K562 (cell line): Measurements from ENCODE around the gene IFI16. TPM values are rescaled to one million over a fixed set of nuclear protein-coding genes. Genes with fewer than 3 reads are reported as not detected.

Experiments used
- CEBPZ ChIP-seq: fragments of 150-350 bp; IDR thresholded peaks from 2 replicates; pipeline ENCODE4 v1.6.1; 2014; ENCODE audit warnings: low read depth, mild to moderate bottlenecking, low read length, borderline replicate concordance
- CSDE1 ChIP-seq, 2 experiments: fragments of 450-650 bp; IDR thresholded peaks; 2 replicates each; pipeline ENCODE4 v1.6.1; 2016; ENCODE audit warnings: mild to moderate bottlenecking in 1 of 2
- EHMT2 ChIP-seq: fragments of 450-650 bp; IDR thresholded peaks from 2 replicates; pipeline ENCODE4 v1.6.1; 2018; ENCODE audit warnings: antibody characterized with exemption
- ETV1 ChIP-seq: fragments of 450-650 bp; conservative IDR thresholded peaks from 2 replicates; pipeline ENCODE4 v1.6.1; 2016; ENCODE audit warnings: missing genetic modification characterization, control low read depth, low read depth, missing compliant biosample characterization
- FOSL1 ChIP-seq: fragments of 200-800 bp; sonication (Bioruptor generic); conservative IDR thresholded peaks from 2 replicates; pipeline ENCODE4 v1.6.1; 2016; ENCODE audit warnings: missing genetic modification characterization, missing compliant biosample characterization
- HDAC1 ChIP-seq, 2 experiments: fragments of 450-650 bp; IDR thresholded peaks; 2 replicates each; pipeline ENCODE4 v1.6.1; 2016 to 2017; ENCODE audit warnings: inconsistent platforms in 1 of 2, mild to moderate bottlenecking in 1 of 2, moderate library complexity in 1 of 2
- NFRKB ChIP-seq: fragments of 450-650 bp; IDR thresholded peaks from 2 replicates; pipeline ENCODE4 v1.6.1; 2016; ENCODE audit warnings: low read depth
- POLR3A ChIP-seq: IDR thresholded peaks from 2 replicates; pipeline ENCODE4 v1.6.1; 2011; ENCODE audit warnings: borderline replicate concordance, mild to moderate bottlenecking, moderate library complexity; ENCODE audit not compliant: insufficient read length, insufficient read depth; ENCODE audit errors: extremely low read depth
- TBL1XR1 ChIP-seq, 2 experiments: IDR thresholded peaks; 2 replicates each; pipeline ENCODE4 v1.6.1; 2012; ENCODE audit warnings: improper control_type of control experiment in 2 of 2, low read length in 2 of 2, mild to moderate bottlenecking in 1 of 2
- TRIM24 ChIP-seq, 2 experiments: fragments of 450-650 bp; IDR thresholded peaks; 2 replicates each; pipeline ENCODE4 v1.6.1; 2016
- ZBTB40 ChIP-seq, 2 experiments: fragments of 450-650 bp in 1 of 2; sonication (generic) in 1 of 2; formaldehyde crosslinking in 1 of 2; IDR thresholded peaks; 2 replicates each; pipeline versions ENCODE4 v1.7.1 to v1.9.0; 2016 to 2022; ENCODE audit warnings: inconsistent platforms in 1 of 2, mild to moderate bottlenecking in 1 of 2, missing genetic modification reagents in 1 of 2
- ZNF277 ChIP-seq: fragments of 250-450 bp; sonication (Bioruptor Pico); IDR thresholded peaks from 2 replicates; pipeline ENCODE4 v1.8.0; 2022; ENCODE audit warnings: inconsistent platforms, mild to moderate bottlenecking, moderate library complexity, borderline replicate concordance
- polyA plus RNA-seq, 8 experiments: library from polyadenylated mRNA; depleted of rRNA in 4 of 8; stranded (reverse) in 5 of 8; unstranded in 3 of 8; fragments of >200 nt; fragmentation: Nextera tagmentation in 2 of 8; fragmentation: Illumina TruSeq in 1 of 8; extraction: Ambion mirVana in 2 of 8; extraction: Trizol in 1 of 8; gene quantifications; 2 replicates each; pipeline versions ENCODE4 v1.2.1 to v1.2.3, GENCODE V29; 2011 to 2014; ENCODE audit warnings: inconsistent platforms in 1 of 8, missing spikeins in 1 of 8
- total RNA-seq, 7 experiments: library from RNA; depleted of rRNA in 6 of 7; stranded (reverse); fragments of >200 nt in 6 of 7; fragmentation: Illumina TruSeq in 2 of 7; extraction: Trizol in 2 of 7; gene quantifications; 2 replicates each; pipeline versions ENCODE4 v1.2.1 to v1.2.3, GENCODE V29; 2011 to 2021; ENCODE audit warnings: low replicate concordance in 1 of 7

Gene IFI16
- total and polyA plus RNA-seq, 9 of the 15 experiments (the other 6 are each of a cell fraction or from before 2014, with no cell fraction given), result 0.70 to 2.8 (median 1.6) TPM

- TF ChIP-seq ZBTB40 (IDR thresholded peaks at IDR 0.05) (peak; percentile 17; the same call in 1 of the 2 replicates), ZBTB40 (CRISPR knock-in tag; IDR thresholded peaks at IDR 0.05) (no peak), ZNF277 (CRISPR knock-in tag) (no peak), TBL1XR1 (IDR thresholded peaks at IDR 0.05; ENCODE audit: low read length in 2 of 2) (no peak), EHMT2 (no peak), FOSL1 (tag) (peak; percentile 99), POLR3A (no peak), CEBPZ (no peak), HDAC1 (IDR thresholded peaks at IDR 0.05) (peak in 1 of 2 experiments; percentile 89; a peak in 2 of 4 replicates), NFRKB (0 out of 2 replicates have a peak, but pooled peaks have one; percentile 30), TRIM24 (IDR thresholded peaks at IDR 0.05) (0 out of 4 replicates have a peak, but pooled peaks of 1 of the 2 experiments have one; percentile 11), CSDE1 (IDR thresholded peaks at IDR 0.05) (no peak), ETV1 (tag) (peak; percentile 39; the same call in 1 of the 2 replicates)
These were observed 66.9 kb downstream of the IFI16 start, which contains the start of gene AIM2 (continued) for GRCh38 chr1:159076438-159077119.
